HepG2 (cell line): ENCODE results near the gene TMTC1. TPM values are rescaled to one million over a fixed set of nuclear protein-coding genes. Genes with fewer than 3 reads are reported as not detected.

Source experiments
- ATAC-seq: fragments of 200-7000 bp; cut with Tn5 transposase; 3 replicates; pipeline ENCODE4 v1.9.1; 2020; ENCODE audit warnings: mild to moderate bottlenecking, moderate library complexity
- BruUV-seq: library from RNA; stranded (reverse); fragments of 400-500 nt; replicated peaks from 2 replicates; lab custom pipeline; 2021; lab: Mats Ljungman, UMichigan
- CTCF ChIA-PET: fragments of 300-600 bp; formaldehyde crosslinking; extraction: SDS; loops from one replicate; lab custom pipeline; 2021; ENCODE audit warnings: low total read pairs, inconsistent platforms, low intra/inter-chr PET ratio; lab: Yijun Ruan, JAX
- POLR2A ChIA-PET: fragments of 350-600 bp; sonication (Branson Sonifier 250); formaldehyde crosslinking; loops from one replicate; lab custom pipeline; 2020; ENCODE audit warnings: antibody characterized with exemption, inconsistent platforms; lab: Yijun Ruan, JAX
- DNase-seq: peaks from one replicate; pipeline ENCODE4 v3.0.0-alpha.2; 2015; ENCODE audit warnings: low spot score
- FAIRE-seq: peaks from 3 replicates; lab custom pipeline; 2011; peaks lifted over from hg19 to GRCh38; lab: Jason Lieb, UNC
- H2AFZ ChIP-seq: one replicate; pipeline ENCODE4 v1.6.1; 2011; ENCODE audit warnings: low read length, inconsistent platforms
- H3K27ac ChIP-seq: fragments of 300-600 bp; 3 replicates; pipeline ENCODE4 v1.8.0; 2011; ENCODE audit warnings: mixed run types, mild to moderate bottlenecking, mixed read lengths, low read length, inconsistent platforms; ENCODE audit not compliant: insufficient read depth; ENCODE audit errors: extremely low read length
- H3K27me3 ChIP-seq, 2 experiments: fragments of 200-600 bp in 1 of 2; 2 replicates in 1 of 2; 3 replicates in 1 of 2; pipeline versions ENCODE4 v1.6.0 to v1.8.0; 2011; ENCODE audit warnings: low read length in 2 of 2, mild to moderate bottlenecking in 2 of 2, moderate library complexity in 2 of 2, inconsistent platforms in 1 of 2; ENCODE audit not compliant: insufficient read depth in 2 of 2, control insufficient read depth in 1 of 2
- H3K36me3 ChIP-seq, 2 experiments: fragments of 200-600 bp in 1 of 2; replicated peaks in 1 of 2; 2 replicates in 1 of 2; 3 replicates in 1 of 2; pipeline versions ENCODE4 v1.5.1 to v1.8.0; 2011; ENCODE audit warnings: low read length in 2 of 2, inconsistent platforms in 1 of 2; ENCODE audit not compliant: insufficient read depth in 2 of 2, control insufficient read depth in 1 of 2
- H3K4me1 ChIP-seq: 2 replicates; pipeline ENCODE4 v1.5.1; 2012; ENCODE audit warnings: low read length, inconsistent platforms; ENCODE audit not compliant: insufficient read depth
- H3K4me2 ChIP-seq: 2 replicates; pipeline ENCODE4 v1.6.0; 2011; ENCODE audit warnings: low read depth, low read length, inconsistent platforms
- H3K4me3 ChIP-seq, 3 experiments: fragments of 200-600 bp in 1 of 3; sonication (generic), shearing (Covaris generic) in 1 of 3; replicated peaks in 1 of 3; 2 replicates each; pipeline ENCODE4 v1.5.1; 2011 to 2016; ENCODE audit warnings: low read length in 3 of 3, inconsistent platforms in 2 of 3, low read depth in 2 of 3, mild to moderate bottlenecking in 2 of 3, control low read depth in 1 of 3, mixed read lengths in 1 of 3; ENCODE audit not compliant: insufficient read depth in 1 of 3
- H3K79me2 ChIP-seq: one replicate; pipeline ENCODE4 v1.6.1; 2011; ENCODE audit warnings: low read length, inconsistent platforms; ENCODE audit not compliant: insufficient read depth
- H3K9ac ChIP-seq: 2 replicates; pipeline ENCODE4 v1.6.0; 2011; ENCODE audit warnings: mild to moderate bottlenecking, low read depth, low read length, inconsistent platforms; ENCODE audit not compliant: insufficient read depth
- H3K9me3 ChIP-seq: 2 replicates; pipeline ENCODE4 v1.5.1; 2012; ENCODE audit warnings: mild to moderate bottlenecking, low read length
- H4K20me1 ChIP-seq: 2 replicates; pipeline ENCODE4 v1.6.0; 2011; ENCODE audit warnings: inconsistent platforms, mild to moderate bottlenecking, low read length, moderate library complexity; ENCODE audit not compliant: insufficient read depth
- FOXK1 ChIP-seq: sonication (generic); formaldehyde crosslinking; IDR thresholded peaks from 2 replicates; pipeline ENCODE4 v1.4.0; 2020; ENCODE audit warnings: low read depth, missing genetic modification reagents, borderline replicate concordance
- GMEB1 ChIP-seq: sonication (generic); formaldehyde crosslinking; IDR thresholded peaks from 2 replicates; pipeline ENCODE4 v1.5.1; 2020; ENCODE audit warnings: missing genetic modification reagents, mild to moderate bottlenecking, borderline replicate concordance
- HNF1A ChIP-seq, 2 experiments: sonication (generic) in 1 of 2; formaldehyde crosslinking in 1 of 2; IDR thresholded peaks; 2 replicates each; pipeline versions ENCODE4 v1.4.0 to v1.6.1; 2016 to 2020; ENCODE audit warnings: borderline replicate concordance in 1 of 2, low read depth in 1 of 2, mild to moderate bottlenecking in 1 of 2, missing genetic modification reagents in 1 of 2
- MLLT10 ChIP-seq: sonication (generic); formaldehyde crosslinking; IDR thresholded peaks from 2 replicates; pipeline ENCODE4 v1.4.0; 2020; ENCODE audit warnings: missing genetic modification reagents
- NCOA1 ChIP-seq: sonication (generic); formaldehyde crosslinking; IDR thresholded peaks from 2 replicates; pipeline ENCODE4 v1.9.0; 2021; ENCODE audit warnings: missing genetic modification reagents
- NFATC3 ChIP-seq: sonication (generic); formaldehyde crosslinking; IDR thresholded peaks from 2 replicates; pipeline ENCODE4 v1.5.1; 2020; ENCODE audit warnings: mild to moderate bottlenecking, missing genetic modification reagents
- RAD21 ChIP-seq: fragments of 450-650 bp; formaldehyde crosslinking; IDR thresholded peaks from 2 replicates; pipeline ENCODE4 v1.5.0; 2020; ENCODE audit warnings: mild to moderate bottlenecking
- SOX6 ChIP-seq, 2 experiments: fragments of 450-650 bp in 1 of 2; sonication (generic) in 1 of 2; formaldehyde crosslinking in 1 of 2; IDR thresholded peaks; 2 replicates each; pipeline versions ENCODE4 v1.4.0 to v1.6.1; 2017 to 2020; ENCODE audit warnings: antibody characterized with exemption in 1 of 2, mild to moderate bottlenecking in 1 of 2, missing genetic modification reagents in 1 of 2
- THAP9 ChIP-seq: sonication (generic); formaldehyde crosslinking; IDR thresholded peaks from 2 replicates; pipeline ENCODE4; 2020; ENCODE audit warnings: missing genetic modification reagents, mild to moderate bottlenecking, borderline replicate concordance
- WGBS: methylation state at CpG from one replicate; pipeline ENCODE4 v1.1.6; 2017; ENCODE audit warnings: low lambda C conversion rate; 5-methylcytosine and 5-hydroxymethylcytosine counted together
- in situ Hi-C: cut with HindIII; loops from 2 replicates; pipeline ENCODE4 v1.10.0; 2017; ENCODE audit warnings: low pct_unique_long_range_greater_than_20kb; ENCODE audit not compliant: extremely low pct_ligation_motif_present
- intact Hi-C: fragments of 100-400 bp; cut with micrococcal nuclease; formaldehyde crosslinking; loops from one replicate; pipeline ENCODE4 v1.10.0; 2022; ENCODE audit not compliant: unreplicated experiment
- polyA plus RNA-seq, 8 experiments: library from polyadenylated mRNA; depleted of rRNA in 3 of 8; stranded (reverse) in 7 of 8; unstranded in 1 of 8; fragments of >200 nt; fragmentation: Illumina TruSeq in 4 of 8; extraction: Trizol in 4 of 8; gene quantifications; 2 replicates each; pipeline versions ENCODE4 v1.2.1 to v1.2.3, GENCODE V29; 2011 to 2016; ENCODE audit warnings: low read depth in 4 of 8, missing spikeins in 1 of 8, mixed read lengths in 1 of 8; ENCODE audit not compliant: insufficient read depth in 1 of 8
- total RNA-seq, 5 experiments: library from RNA; depleted of rRNA; stranded (reverse); fragments of >200 nt; fragmentation: Illumina TruSeq; extraction: Trizol; gene quantifications; 2 replicates each; pipeline ENCODE4 v1.2.3, GENCODE V29; 2016; ENCODE audit warnings: low read depth in 1 of 5
- TF ChIP-seq, protein P1 (sequence below): sonication (generic); formaldehyde crosslinking; IDR thresholded peaks from 2 replicates; pipeline ENCODE4 v1.5.1; 2020; ENCODE audit warnings: missing genetic modification reagents, mild to moderate bottlenecking, borderline replicate concordance
- TF ChIP-seq, protein P2 (sequence below): sonication (generic); formaldehyde crosslinking; IDR thresholded peaks from 2 replicates; pipeline ENCODE4 v1.5.0; 2020; ENCODE audit warnings: missing genetic modification reagents

Gene TMTC1
- total and polyA plus RNA-seq, 2 of the 13 experiments (the other 11 are each of a cell fraction or from before 2014, with no cell fraction given), result 0.69 to 1.8 TPM

GRCh38 chr12:29609431-29610215, 174.1 kb downstream of the TMTC1 start:
- Histone ChIP-seq H3K4me3 (no peak overlapping the region), H3K9me3 (no peaks in the 10 kb centered on the region), H3K36me3 (no peaks in the 10 kb centered on the region), H3K4me2 (no peak overlapping the region), H3K27me3 (no peaks in the 10 kb centered on the region; a peak in 1 of 5 replicates), H3K79me2 (no peaks in the 10 kb centered on the region), H4K20me1 (no peaks in the 10 kb centered on the region), H2AFZ (no peak overlapping the region), H3K4me1 (no peaks in the 10 kb centered on the region), H3K27ac (no peak overlapping the region), H3K9ac (no peak overlapping the region)
- no peak for FAIRE-seq
- 64% methylated on average over 11 of the region's 12 CpGs for WGBS
- DNase-seq, result no peak
- ChIA-PET POLR2A (no interaction called here), CTCF (no interaction called here)
- BruUV-seq, result no TSS peak
- intact Hi-C loops, result no loop called here
- in situ Hi-C loops, result no loop called here
- no peak for ATAC-seq
- TF ChIP-seq NCOA1 (no peak), GMEB1 (CRISPR knock-in tag) (no peak), THAP9 (no peak), HNF1A (IDR thresholded peaks at IDR 0.05; ENCODE audit: low read depth) (no peak), HNF1A (CRISPR knock-in tag; IDR thresholded peaks at IDR 0.05; ENCODE audit: borderline replicate concordance) (no peak), SOX6 (IDR thresholded peaks at IDR 0.05) (no peak), SOX6 (CRISPR knock-in tag; IDR thresholded peaks at IDR 0.05) (no peak), NFATC3 (CRISPR knock-in tag) (no peak), FOXK1 (CRISPR knock-in tag) (no peak), MLLT10 (CRISPR knock-in tag) (no peak), RAD21 (CRISPR knock-in tag) (no peak)
- TF ChIP-seq, protein P1, sequence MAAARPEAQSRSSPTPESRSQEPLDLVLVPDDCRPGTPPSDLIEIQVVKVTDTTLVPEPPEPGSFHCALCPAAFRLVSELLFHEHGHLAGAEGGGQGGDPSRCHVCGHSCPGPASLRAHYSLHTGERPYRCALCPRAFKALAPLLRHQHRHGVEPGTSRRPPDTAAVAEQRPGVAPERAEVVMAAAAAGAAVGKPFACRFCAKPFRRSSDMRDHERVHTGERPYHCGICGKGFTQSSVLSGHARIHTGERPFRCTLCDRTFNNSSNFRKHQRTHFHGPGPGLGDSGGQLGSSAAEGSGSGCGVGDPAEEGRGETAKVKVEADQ (CRISPR knock-in tag), result no peak
- TF ChIP-seq, protein P2, sequence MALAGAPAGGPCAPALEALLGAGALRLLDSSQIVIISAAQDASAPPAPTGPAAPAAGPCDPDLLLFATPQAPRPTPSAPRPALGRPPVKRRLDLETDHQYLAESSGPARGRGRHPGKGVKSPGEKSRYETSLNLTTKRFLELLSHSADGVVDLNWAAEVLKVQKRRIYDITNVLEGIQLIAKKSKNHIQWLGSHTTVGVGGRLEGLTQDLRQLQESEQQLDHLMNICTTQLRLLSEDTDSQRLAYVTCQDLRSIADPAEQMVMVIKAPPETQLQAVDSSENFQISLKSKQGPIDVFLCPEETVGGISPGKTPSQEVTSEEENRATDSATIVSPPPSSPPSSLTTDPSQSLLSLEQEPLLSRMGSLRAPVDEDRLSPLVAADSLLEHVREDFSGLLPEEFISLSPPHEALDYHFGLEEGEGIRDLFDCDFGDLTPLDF (CRISPR knock-in tag), result no peak
